Neural cell (in vitro differentiated cells): Measurements from ENCODE around the gene NCAPD3.

Experiments
- CTCF ChIP-seq: fragments of 450-650 bp; IDR thresholded peaks from 2 replicates; pipeline ENCODE4 v1.5.1; 2014; ENCODE audit warnings: antibody characterized with exemption, mild to moderate bottlenecking, moderate library complexity; ENCODE audit not compliant: poor library complexity, severe bottlenecking
- EZH2 ChIP-seq: fragments of 200-600, 300-800 bp; shearing (Covaris generic), sonication (generic); IDR thresholded peaks from 2 replicates; pipeline ENCODE4 v1.6.1; 2014; ENCODE audit warnings: antibody characterized with exemption, low read length, borderline replicate concordance, mild to moderate bottlenecking; ENCODE audit not compliant: insufficient read depth, poor library complexity, severe bottlenecking
- RAD21 ChIP-seq: fragments of 450-650 bp; conservative IDR thresholded peaks from 2 replicates; pipeline ENCODE4 v1.6.1; 2014; ENCODE audit warnings: antibody characterized with exemption, mild to moderate bottlenecking, moderate library complexity
- REST ChIP-seq: IDR thresholded peaks from 2 replicates; pipeline ENCODE4 v1.6.1; 2012; ENCODE audit warnings: borderline replicate concordance
- TAF1 ChIP-seq: IDR thresholded peaks from 2 replicates; pipeline ENCODE4 v1.6.1; 2012; ENCODE audit warnings: low read depth

- TF ChIP-seq EZH2 (no peak), CTCF (no peak), TAF1 (peak; percentile 35), RAD21 (no peak), REST (no peak)
Measured at GRCh38 chr11:134223836-134224709, at the start of gene NCAPD3, which contains the start of gene VPS26B.
